ENCODE data around the gene HSPB6. TPM values are rescaled to one million over a fixed set of nuclear protein-coding genes. Genes with fewer than 3 reads are reported as not detected.
"Not testable (repeated sequence)": the region's sequence is repeated elsewhere in the genome, so short reads cannot be mapped to it uniquely, and the experiment has no call there.

The HSPB6 gene
- total RNA-seq, 1 donor from 2014 or later = not detected

GRCh38 chr19:35786299-35787160 lies 29.7 kb upstream of the HSPB6 start:
- intact Hi-C loops (cut with micrococcal nuclease) = no loop called here

DNA sequence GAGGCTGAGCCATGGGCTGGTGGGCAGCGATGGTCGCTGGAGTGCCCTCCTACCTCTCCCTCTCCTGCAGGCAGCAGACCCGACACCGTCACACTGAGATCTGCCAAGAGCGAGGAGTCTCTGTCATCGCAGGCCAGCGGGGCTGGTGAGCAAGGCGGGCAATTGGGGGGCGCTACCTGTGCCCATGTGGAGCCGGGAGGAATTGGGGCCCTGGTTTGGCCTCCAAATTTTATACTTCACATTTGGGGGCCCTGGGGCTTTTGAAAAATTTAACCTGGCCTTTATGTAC lies 28.5 kb upstream of the HSPB6 start:
- intact Hi-C loops (cut with micrococcal nuclease) = no loop called here

- intact Hi-C loops (cut with micrococcal nuclease) = no loop called here
Observed at GRCh38 chr19:35784503-35785338, 27.9 kb upstream of the HSPB6 start.

DNA sequence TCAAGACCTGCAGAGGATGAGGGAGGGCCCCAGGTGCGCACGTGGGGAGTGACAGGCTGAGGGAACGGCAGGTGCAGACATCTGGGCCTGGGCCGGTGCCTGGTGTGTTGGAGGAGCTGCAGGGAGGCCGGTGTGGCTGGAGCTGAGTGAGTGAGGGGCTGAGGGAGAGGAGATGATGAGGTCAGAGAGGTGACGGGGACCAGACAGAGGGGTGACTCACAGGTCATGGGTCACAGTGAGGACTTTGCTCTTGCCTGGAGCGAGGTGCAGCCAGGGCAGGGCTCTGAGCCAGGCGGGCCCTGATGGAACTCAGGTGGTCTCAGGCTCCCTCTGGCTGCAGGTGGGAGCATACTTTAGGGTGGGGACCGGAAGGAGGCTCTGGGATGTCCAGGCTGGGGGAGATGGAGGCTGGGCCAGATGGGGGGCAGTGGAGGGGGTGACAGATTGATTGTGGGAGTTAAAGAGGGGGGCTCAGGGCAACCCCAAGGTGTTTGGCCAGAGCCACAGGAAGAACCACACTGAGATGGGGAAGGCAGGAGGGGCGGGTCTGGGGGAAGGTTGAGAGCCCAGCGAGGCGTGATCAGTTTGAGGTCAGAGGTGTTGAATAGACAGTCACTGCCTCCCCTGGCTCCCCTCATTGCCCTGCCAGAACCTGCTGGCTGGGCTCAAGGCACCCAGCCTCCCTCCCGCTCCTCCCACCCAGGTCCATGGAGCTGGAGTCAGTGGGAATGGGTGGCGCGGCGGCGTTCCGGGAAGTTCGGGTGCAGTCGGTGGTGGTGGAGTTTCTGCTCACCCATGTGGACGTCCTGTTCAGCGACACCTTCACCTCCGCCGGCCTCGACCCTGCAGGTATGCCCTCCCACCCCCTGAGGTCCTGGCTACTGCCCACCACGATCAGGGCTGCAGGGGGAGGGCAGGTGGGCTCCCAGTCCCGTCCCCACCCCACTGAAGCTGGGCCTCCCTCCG lies 26.9 kb upstream of the HSPB6 start:
- intact Hi-C loops (cut with micrococcal nuclease) = no loop called here

DNA sequence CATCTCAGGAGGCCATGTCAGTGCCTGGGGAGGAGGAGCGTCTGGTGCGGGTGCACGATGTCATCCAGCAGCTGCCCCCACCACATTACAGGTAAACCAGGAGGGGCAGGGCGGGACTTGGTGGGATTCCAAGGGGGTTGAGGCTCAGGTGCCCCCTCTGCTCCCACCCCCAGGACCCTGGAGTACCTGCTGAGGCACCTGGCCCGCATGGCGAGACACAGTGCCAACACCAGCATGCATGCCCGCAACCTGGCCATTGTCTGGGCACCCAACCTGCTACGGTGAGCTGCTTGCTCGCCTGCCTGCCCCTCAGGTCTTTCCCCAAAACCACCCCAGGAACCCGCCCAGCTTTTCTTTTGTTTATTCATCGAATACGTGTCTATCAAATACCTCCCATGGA lies 25.8 kb upstream of the HSPB6 start:
- intact Hi-C loops (cut with micrococcal nuclease) = no loop called here

- intact Hi-C loops (cut with micrococcal nuclease) = no loop called here
Observed at GRCh38 chr19:35781650-35782049, 24.8 kb upstream of the HSPB6 start.

GRCh38 chr19:35780717-35781116 lies 23.9 kb upstream of the HSPB6 start:
- intact Hi-C loops (cut with micrococcal nuclease) = no loop called here

DNA sequence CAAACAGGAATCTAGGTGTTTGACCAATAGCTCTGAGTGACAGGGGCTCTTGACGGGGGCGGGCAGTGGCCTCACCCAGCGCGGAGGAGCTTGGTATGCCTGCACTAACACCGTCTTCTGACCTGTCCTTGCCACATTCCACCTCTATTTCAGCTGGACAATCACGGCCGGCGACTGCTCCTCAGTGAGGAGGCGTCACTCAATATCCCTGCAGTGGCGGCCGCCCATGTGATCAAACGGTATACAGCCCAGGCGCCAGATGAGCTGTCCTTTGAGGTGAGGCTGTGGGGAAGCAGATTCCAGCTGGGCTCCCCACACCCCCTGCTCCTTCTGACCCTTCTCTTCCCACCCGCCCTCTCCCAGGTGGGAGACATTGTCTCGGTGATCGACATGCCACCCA lies 23.2 kb upstream of the HSPB6 start:
- intact Hi-C loops (cut with micrococcal nuclease) = no loop called here

- intact Hi-C loops (cut with micrococcal nuclease) = no loop called here
Observed at GRCh38 chr19:35779033-35779432, 22.2 kb upstream of the HSPB6 start.

DNA sequence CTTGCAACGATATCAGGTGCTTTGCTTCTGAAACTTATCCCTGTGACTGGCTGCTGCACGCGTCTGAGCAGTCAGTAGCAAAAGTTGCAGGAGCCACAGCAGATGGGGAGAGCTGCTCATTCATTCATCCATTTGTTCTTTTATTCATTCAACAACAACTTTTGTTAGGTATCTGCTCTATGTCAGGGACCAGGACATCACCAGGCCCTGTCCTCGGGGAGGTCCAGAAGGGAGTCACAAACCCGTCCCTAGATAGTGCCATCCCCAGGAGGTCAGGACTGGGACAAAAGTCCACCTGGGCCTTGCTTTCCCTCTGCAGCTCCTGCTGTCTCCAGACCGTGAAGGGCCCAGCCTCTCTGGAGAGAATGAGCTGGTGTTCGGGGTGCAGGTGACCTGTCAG lies 21.1 kb upstream of the HSPB6 start:
- intact Hi-C loops (cut with micrococcal nuclease) = no loop called here

DNA sequence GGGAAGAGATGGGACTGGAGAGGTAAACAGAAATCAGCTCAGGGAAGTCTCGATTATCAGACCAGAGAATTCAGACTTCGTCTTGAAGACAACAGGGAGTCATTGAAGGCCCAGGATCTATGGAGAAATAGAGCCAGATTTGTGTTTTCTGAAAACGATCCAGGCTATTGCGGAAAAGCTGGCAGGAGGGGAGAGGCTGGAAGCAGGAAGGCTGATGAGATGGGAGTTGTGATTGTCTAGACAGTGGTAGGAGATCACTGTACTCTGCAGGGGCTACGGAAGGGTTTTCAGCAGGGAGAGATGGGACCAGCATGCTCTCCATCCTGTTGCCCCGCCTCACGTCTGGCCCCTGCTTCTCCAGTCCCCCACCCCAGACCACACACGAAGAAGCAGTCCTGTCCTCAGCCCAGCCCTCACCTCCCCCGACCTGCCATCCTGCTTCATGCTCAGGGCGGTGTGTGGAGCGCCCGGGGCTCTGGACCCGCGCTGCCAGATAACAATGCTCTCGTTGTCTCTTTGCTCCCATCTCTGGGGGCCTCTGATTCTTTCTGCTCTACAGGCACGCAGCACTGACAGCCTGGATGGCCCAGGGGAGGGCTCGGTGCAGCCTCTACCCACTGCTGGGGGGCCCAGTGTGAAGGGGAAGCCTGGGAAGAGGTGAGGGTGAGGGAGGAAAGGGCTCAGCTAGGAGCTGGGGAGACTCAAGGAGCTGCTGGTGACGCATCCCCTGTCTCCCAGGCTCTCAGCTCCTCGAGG lies 20.4 kb upstream of the HSPB6 start:
- intact Hi-C loops (cut with micrococcal nuclease) = no loop called here

- intact Hi-C loops (cut with micrococcal nuclease) = no loop called here
Observed at GRCh38 chr19:35776102-35776788, 19.4 kb upstream of the HSPB6 start.

DNA sequence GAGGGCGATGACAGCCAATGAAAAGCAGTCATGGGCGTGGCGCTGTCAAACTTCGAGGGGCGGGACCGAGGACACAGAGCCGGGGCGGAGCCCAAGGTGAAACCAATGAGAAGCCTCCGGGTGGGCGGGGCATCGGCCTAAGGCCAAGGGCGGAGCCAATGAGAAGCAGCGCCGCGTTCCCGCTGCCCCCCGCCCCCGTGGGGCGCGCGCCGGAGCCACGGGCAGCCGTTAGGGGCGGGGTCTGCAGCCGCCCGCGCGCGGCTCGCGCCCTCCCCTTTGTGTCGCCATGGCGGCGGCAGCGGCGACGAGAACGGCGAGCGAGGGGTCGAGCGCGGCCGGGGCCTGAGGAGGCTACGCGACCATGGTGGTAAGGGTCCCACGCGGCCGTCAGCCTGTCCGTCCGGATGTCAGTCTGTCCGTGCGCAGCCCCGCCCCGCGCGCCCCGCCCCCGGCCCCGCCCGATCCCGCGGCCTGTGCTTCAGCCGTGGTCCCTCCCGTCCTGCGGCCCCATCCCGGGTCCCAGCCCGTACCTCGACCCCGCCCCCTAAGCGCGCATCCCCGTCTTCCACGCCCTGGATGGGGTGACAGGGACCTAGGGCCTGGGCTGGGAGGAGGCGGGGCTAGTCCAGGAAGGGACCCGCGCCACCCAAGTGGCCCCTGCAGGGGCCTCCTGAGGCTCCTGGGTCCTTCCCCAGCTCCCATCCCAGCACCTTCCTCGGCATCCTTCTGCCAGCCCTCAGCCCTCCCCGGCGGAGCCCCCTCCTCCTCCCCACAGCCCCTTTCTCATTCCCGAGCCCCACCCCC lies 18.7 kb upstream of the HSPB6 start, which contains the start of gene ARHGAP33:
ARHGAP33 (plus strand) TSS at position 267 of the 804 bp plus-strand sequence; CDS start at position 362, 95 bp downstream.
- intact Hi-C loops (cut with micrococcal nuclease) = loop anchor here (1.0 to 2.0 kb wide), 5 partner anchors 18 to 279 kb away; partner anchors contain the start of genes APLP1, HSPB6, PSENEN and THAP8

- intact Hi-C loops (cut with micrococcal nuclease) = loop anchor here (1.0 to 2.0 kb wide), 5 partner anchors 18 to 279 kb away; partner anchors contain the start of genes APLP1, HSPB6, PSENEN and THAP8
Observed at GRCh38 chr19:35775046-35775297, 18.1 kb upstream of the HSPB6 start.

DNA sequence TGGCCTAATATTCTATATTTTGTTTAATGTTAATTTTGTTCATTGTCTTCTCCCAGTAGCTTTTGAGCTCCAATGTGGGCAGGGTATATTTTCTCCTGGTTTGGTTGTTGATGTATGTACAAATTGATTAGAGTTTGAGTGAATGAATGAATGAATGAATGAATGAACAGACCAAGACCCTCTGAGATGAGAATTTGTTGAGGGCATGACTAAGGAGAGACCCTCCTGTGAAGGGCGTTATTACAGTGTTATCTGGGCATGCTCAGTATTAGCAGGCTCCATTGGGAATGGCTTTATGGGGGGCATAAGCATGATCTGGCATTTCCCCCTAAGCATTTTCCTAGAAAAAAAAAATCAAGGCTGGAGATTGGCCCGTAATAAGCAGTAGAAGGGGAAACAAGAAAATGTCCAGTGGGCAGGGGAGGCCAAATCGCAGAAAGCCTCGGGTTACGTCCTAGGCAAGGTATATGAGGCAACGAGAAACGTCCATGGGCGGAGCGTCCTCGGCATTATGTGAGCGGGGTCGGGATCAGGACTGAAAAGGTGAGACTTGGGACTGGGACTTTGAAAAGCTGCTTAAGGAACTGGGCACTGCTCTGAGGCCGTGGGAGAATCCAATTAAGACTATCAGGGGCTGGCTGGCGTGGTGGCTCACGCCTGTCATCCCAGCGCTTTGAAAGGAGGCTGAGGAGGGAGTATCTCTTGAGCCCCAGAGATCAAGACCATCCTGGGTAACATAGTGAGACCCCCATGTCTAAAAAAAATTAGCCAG lies 17.6 kb upstream of the HSPB6 start:
- intact Hi-C loops (cut with micrococcal nuclease) = loop anchor here (1.0 to 2.0 kb wide), 5 partner anchors 17 to 280 kb away; partner anchors contain the start of genes APLP1, HSPB6, PSENEN and THAP8

DNA sequence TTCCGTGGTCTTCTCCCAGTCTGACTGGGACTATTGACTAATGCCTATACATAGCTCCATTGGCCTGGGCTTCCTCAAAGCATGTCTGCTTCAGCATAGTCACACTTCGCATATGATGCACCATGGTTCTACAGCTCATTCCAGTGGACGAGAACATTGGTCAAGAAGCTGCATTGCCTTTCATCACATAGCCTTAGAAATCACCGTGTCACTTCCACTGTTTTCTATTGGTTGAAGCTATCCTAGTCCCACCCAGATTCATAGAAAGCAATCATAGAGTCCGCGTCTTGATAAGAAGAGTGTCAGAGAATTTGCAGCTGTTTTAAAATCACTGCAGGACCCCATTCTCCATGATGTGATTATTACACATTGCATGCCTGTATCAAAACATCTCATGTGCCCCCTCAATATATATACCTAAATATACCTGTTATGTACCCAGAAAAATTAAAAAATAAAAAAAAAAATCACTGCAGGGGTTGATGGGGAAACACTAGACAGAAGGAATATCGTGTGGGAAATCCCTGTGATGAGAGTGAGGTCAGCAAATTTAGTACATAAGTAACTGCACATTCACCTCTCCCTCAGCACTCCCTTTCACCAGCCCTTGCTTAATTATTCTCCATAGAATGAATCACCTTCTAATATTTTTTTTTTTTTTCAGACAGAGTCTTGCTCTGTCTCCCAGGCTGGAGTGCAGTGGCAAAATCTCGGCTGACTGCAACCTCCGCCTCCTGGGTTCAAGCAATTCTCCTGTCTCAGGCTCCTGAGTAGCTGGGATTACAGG lies 16.4 kb upstream of the HSPB6 start:
- intact Hi-C loops (cut with micrococcal nuclease) = no loop called here

DNA sequence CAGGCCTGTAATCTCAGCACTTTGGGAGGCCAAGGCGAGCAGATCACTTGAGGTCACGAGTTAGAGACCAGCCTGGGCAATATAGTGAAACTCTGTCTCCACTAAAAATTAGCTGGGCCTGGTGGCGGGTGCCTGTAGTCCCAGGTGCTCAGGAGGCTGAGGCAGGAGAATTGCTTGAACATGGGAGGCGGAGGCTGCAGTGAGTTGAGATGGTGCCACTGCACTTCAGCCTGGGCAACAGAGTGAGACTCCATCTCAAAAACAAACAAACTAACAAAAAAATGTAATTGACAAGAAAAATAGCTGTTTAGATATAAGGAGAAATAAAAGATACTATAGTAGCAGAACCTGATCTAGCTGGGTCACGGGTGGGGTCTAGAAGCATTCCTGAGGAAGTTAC lies 15.5 kb upstream of the HSPB6 start:
- intact Hi-C loops (cut with micrococcal nuclease) = not testable (repeated sequence)

GRCh38 chr19:35768082-35768421 lies 11.2 kb upstream of the HSPB6 start:
- intact Hi-C loops (cut with micrococcal nuclease) = no loop called here

All from T-helper 2 cell treated with Interferon-gamma antibody and Interleukin-4, amounts not matched to agents 100 ng/mL and 5 ng/mL, for 36 hours (primary cell).